H9 (cell line): ENCODE measurements around the gene MAP1B. TPM values are rescaled to one million over a fixed set of nuclear protein-coding genes. Genes with fewer than 3 reads are reported as not detected.

Experiments used
- DNase-seq: peaks from one replicate; pipeline ENCODE4 v3.0.0-alpha.2; 2017
- H2AFZ ChIP-seq: one replicate; pipeline ENCODE4 v1.6.1; 2013; ENCODE audit warnings: mild to moderate bottlenecking, low read length, control low read depth, moderate library complexity
- H2AK5ac ChIP-seq: 2 replicates; pipeline ENCODE4 v1.6.1; 2013; ENCODE audit warnings: low read length, control low read depth, mixed read lengths; ENCODE audit not compliant: insufficient read length
- H2BK120ac ChIP-seq: one replicate; pipeline ENCODE4 v1.6.1; 2013; ENCODE audit warnings: low read depth, mild to moderate bottlenecking, low read length, control low read depth, inconsistent platforms; ENCODE audit not compliant: poor library complexity, severe bottlenecking
- H2BK12ac ChIP-seq: 2 replicates; pipeline ENCODE4 v1.6.1; 2013; ENCODE audit warnings: low read length, control low read depth, mixed read lengths, low read depth; ENCODE audit not compliant: insufficient read length
- H2BK15ac ChIP-seq: 2 replicates; pipeline ENCODE4 v1.6.1; 2013; ENCODE audit warnings: low read depth, low read length, control low read depth
- H2BK20ac ChIP-seq: one replicate; pipeline ENCODE4 v1.6.1; 2013; ENCODE audit warnings: low read depth, mild to moderate bottlenecking, low read length, control low read depth, inconsistent platforms; ENCODE audit not compliant: poor library complexity, severe bottlenecking
- H2BK5ac ChIP-seq: 2 replicates; pipeline ENCODE4 v1.6.1; 2013; ENCODE audit warnings: low read length, control low read depth, mixed read lengths; ENCODE audit not compliant: insufficient read length
- H3K14ac ChIP-seq: 2 replicates; pipeline ENCODE4 v1.6.1; 2013; ENCODE audit warnings: low read length, control low read depth; ENCODE audit not compliant: insufficient read depth
- H3K18ac ChIP-seq: 2 replicates; pipeline ENCODE4 v1.6.1; 2013; ENCODE audit warnings: low read depth, mild to moderate bottlenecking, mixed read lengths, low read length, control low read depth; ENCODE audit not compliant: insufficient read length
- H3K23ac ChIP-seq: 2 replicates; pipeline ENCODE4 v1.6.1; 2013; ENCODE audit warnings: low read length, control low read depth, mixed read lengths, low read depth; ENCODE audit not compliant: insufficient read length
- H3K23me2 ChIP-seq: 2 replicates; pipeline ENCODE4 v1.6.1; 2013; ENCODE audit warnings: low read depth, mild to moderate bottlenecking, mixed read lengths, low read length, control low read depth; ENCODE audit not compliant: insufficient read length, poor library complexity, severe bottlenecking
- H3K27ac ChIP-seq: 2 replicates; pipeline ENCODE4 v1.5.1; 2013; ENCODE audit warnings: low read length, control low read depth, mixed read lengths, low read depth; ENCODE audit not compliant: insufficient read length
- H3K27me3 ChIP-seq: 2 replicates; pipeline ENCODE4 v1.6.1; 2013; ENCODE audit warnings: low read length, control low read depth, inconsistent platforms; ENCODE audit not compliant: insufficient read depth
- H3K4ac ChIP-seq: 2 replicates; pipeline ENCODE4 v1.6.1; 2013; ENCODE audit warnings: low read depth, mild to moderate bottlenecking, control low read depth, inconsistent platforms, low read length, moderate library complexity
- H3K4me1 ChIP-seq: 2 replicates; pipeline ENCODE4 v1.6.1; 2013; ENCODE audit warnings: low read length, control low read depth, inconsistent platforms; ENCODE audit not compliant: insufficient read depth
- H3K4me2 ChIP-seq: 2 replicates; pipeline ENCODE4 v1.6.1; 2013; ENCODE audit warnings: low read length, control low read depth, mixed read lengths; ENCODE audit not compliant: insufficient read length, insufficient read depth
- H3K56ac ChIP-seq: 2 replicates; pipeline ENCODE4 v1.6.1; 2013; ENCODE audit warnings: low read depth, mild to moderate bottlenecking, mixed read lengths, low read length, control low read depth; ENCODE audit not compliant: insufficient read length
- H3K79me1 ChIP-seq: 2 replicates; pipeline ENCODE4 v1.6.1; 2013; ENCODE audit warnings: low read depth, mild to moderate bottlenecking, moderate library complexity, low read length, control low read depth, inconsistent platforms; ENCODE audit not compliant: insufficient read depth, poor library complexity, severe bottlenecking
- H3K79me2 ChIP-seq: 2 replicates; pipeline ENCODE4 v1.6.1; 2013; ENCODE audit warnings: low read length, control low read depth, inconsistent platforms; ENCODE audit not compliant: insufficient read depth
- H3K9ac ChIP-seq: 2 replicates; pipeline ENCODE4 v1.6.1; 2013; ENCODE audit warnings: low read length, control low read depth, mixed read lengths; ENCODE audit not compliant: insufficient read length; ENCODE audit errors: extremely low read depth
- H3K9me3 ChIP-seq: one replicate; pipeline ENCODE4 v1.6.1; 2013; ENCODE audit warnings: low read depth, low read length, inconsistent platforms; ENCODE audit not compliant: control insufficient read depth
- H3T11ph ChIP-seq: one replicate; pipeline ENCODE4 v1.6.1; 2013; ENCODE audit warnings: mild to moderate bottlenecking, low read length, control low read depth, inconsistent platforms
- H4K20me1 ChIP-seq: one replicate; pipeline ENCODE4 v1.6.1; 2013; ENCODE audit not compliant: control insufficient read depth, insufficient read length, insufficient read depth
- H4K5ac ChIP-seq: 2 replicates; pipeline ENCODE4 v1.6.1; 2013; ENCODE audit warnings: low read depth, mild to moderate bottlenecking, mixed read lengths, low read length, control low read depth; ENCODE audit not compliant: insufficient read length
- H4K8ac ChIP-seq: replicated peaks from 2 replicates; pipeline ENCODE4 v1.6.1; 2013; ENCODE audit warnings: low read length, control low read depth, mixed read lengths, low read depth; ENCODE audit not compliant: insufficient read length
- H4K91ac ChIP-seq: 2 replicates; pipeline ENCODE4 v1.6.1; 2013; ENCODE audit warnings: low read depth, mild to moderate bottlenecking, moderate library complexity, mixed read lengths, low read length, control low read depth; ENCODE audit not compliant: insufficient read length
- H3K27ac Mint-ChIP-seq, 3 experiments: 2 replicates in 2 of 3; 3 replicates in 1 of 3; pipeline ENCODE4 v1.8.0; 2020 to 2021; ENCODE audit warnings: mixed read lengths in 3 of 3, mild to moderate bottlenecking in 1 of 3, moderate library complexity in 1 of 3
- H3K27me3 Mint-ChIP-seq: 2 replicates; pipeline ENCODE4 v1.8.0; 2021; ENCODE audit warnings: low read depth, mild to moderate bottlenecking, moderate library complexity, mixed read lengths
- H3K36me3 Mint-ChIP-seq, 3 experiments: 2 replicates in 2 of 3; 3 replicates in 1 of 3; pipeline ENCODE4 v1.8.0; 2020 to 2021; ENCODE audit warnings: low read depth in 3 of 3, mixed read lengths in 3 of 3; ENCODE audit not compliant: insufficient read depth in 1 of 3
- H3K4me1 Mint-ChIP-seq, 2 experiments: 2 replicates each; pipeline ENCODE4 v1.8.0; 2020; ENCODE audit warnings: mixed read lengths in 2 of 2
- H3K4me3 Mint-ChIP-seq, 2 experiments: 2 replicates in 1 of 2; 3 replicates in 1 of 2; pipeline ENCODE4 v1.8.0; 2020 to 2021; ENCODE audit warnings: mild to moderate bottlenecking in 2 of 2, mixed read lengths in 2 of 2, moderate library complexity in 1 of 2
- H3K9me3 Mint-ChIP-seq, 2 experiments: 2 replicates in 1 of 2; 3 replicates in 1 of 2; pipeline ENCODE4 v1.8.0; 2020; ENCODE audit warnings: mild to moderate bottlenecking in 2 of 2, mixed read lengths in 2 of 2, moderate library complexity in 1 of 2
- CTCF ChIP-seq: fragments of 200-600 bp; sonication (generic); conservative IDR thresholded peaks from 3 replicates; pipeline ENCODE4 v1.8.0; 2021; ENCODE audit warnings: antibody characterized with exemption, mild to moderate bottlenecking
- WGBS: extraction: QIAGEN DNeasy Blood & Tissue Kit; methylation state at CpG from one replicate; pipeline ENCODE4 v1.1.7; 2013; ENCODE audit warnings: missing lambda C conversion rate, low lambda C conversion rate, mixed read lengths; ENCODE audit not compliant: insufficient read length; ENCODE audit errors: extremely low coverage; 5-methylcytosine and 5-hydroxymethylcytosine counted together
- total RNA-seq: library from RNA; stranded (reverse); gene quantifications from 2 replicates; pipeline ENCODE4 v1.2.1, GENCODE V29; 2021

MAP1B gene
- total RNA-seq, 1 experiment from 2014 or later = 67.5 TPM

DNA sequence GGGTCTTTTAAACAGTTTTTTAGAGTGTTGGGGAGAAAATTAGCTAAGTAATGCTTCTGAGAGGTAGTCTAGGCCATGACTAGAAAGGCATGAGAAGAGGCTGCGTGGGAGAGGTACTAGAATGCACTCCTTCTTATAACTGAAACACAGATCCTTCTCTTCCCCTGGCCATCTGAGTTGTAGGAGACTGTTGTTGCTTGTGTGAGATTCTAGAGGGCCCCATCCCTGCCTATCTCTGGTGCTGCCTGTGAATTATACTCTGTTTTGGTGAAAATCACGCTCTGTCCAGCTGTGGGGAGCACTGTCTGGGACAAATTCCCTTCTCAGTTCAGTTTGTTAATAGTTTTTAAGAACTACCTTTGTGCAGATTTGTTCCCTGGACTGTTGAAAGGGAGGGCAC lies 37.5 kb downstream of the MAP1B start:
- Histone ChIP-seq H2BK5ac (no peak overlapping the region), H3T11ph (no peak overlapping the region), H2BK20ac (no peak overlapping the region), H3K18ac (no peak overlapping the region), H3K4ac (no peak overlapping the region), H3K79me2 (no peaks in the 10 kb centered on the region), H4K91ac (no peak overlapping the region), H3K56ac (no peak overlapping the region), H3K9ac (no peak overlapping the region), H2AFZ (no peak overlapping the region), H4K8ac (no peak overlapping the region), H3K23ac (no peak overlapping the region), H3K4me2 (no peak overlapping the region), H4K20me1 (no peaks in the 10 kb centered on the region), H4K5ac (no peak overlapping the region), H3K27ac (no peak overlapping the region), H2BK15ac (no peak overlapping the region), H2AK5ac (no peak overlapping the region), H3K14ac (no peak overlapping the region), H3K79me1 (no peaks in the 10 kb centered on the region), H3K27me3 (no peaks in the 10 kb centered on the region), H2BK120ac (no peak overlapping the region), H3K9me3 (no peaks in the 10 kb centered on the region), H3K23me2 (no peaks in the 10 kb centered on the region), H2BK12ac (no peak overlapping the region), H3K4me1 (no peaks in the 10 kb centered on the region)
- Mint-ChIP-seq H3K4me1 (peaks cover 28 to 46% of the 10 kb centered on the region in 2 experiments), H3K27me3 (no peaks in the 10 kb centered on the region), H3K27ac (peak overlapping the region; percentile 49 to 90 (median 82); a peak in 5 of 7 replicates), H3K9me3 (no peaks in the 10 kb centered on the region), H3K4me3 (no peak overlapping the region), H3K36me3 (peaks cover 0 to 31% (median 11%) of the 10 kb centered on the region in 3 experiments; a peak in 6 of 7 replicates)
- no CpG with 5 or more reads among the region's 2 CpGs for WGBS
- TF ChIP-seq CTCF = no peak
- no peak for DNase-seq
